ENCODE results near the gene PARN.

GRCh38 chr16:14386115-14386514 lies 243.9 kb downstream of the PARN start:
- TF ChIP-seq, protein P1, sequence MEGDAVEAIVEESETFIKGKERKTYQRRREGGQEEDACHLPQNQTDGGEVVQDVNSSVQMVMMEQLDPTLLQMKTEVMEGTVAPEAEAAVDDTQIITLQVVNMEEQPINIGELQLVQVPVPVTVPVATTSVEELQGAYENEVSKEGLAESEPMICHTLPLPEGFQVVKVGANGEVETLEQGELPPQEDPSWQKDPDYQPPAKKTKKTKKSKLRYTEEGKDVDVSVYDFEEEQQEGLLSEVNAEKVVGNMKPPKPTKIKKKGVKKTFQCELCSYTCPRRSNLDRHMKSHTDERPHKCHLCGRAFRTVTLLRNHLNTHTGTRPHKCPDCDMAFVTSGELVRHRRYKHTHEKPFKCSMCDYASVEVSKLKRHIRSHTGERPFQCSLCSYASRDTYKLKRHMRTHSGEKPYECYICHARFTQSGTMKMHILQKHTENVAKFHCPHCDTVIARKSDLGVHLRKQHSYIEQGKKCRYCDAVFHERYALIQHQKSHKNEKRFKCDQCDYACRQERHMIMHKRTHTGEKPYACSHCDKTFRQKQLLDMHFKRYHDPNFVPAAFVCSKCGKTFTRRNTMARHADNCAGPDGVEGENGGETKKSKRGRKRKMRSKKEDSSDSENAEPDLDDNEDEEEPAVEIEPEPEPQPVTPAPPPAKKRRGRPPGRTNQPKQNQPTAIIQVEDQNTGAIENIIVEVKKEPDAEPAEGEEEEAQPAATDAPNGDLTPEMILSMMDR (IDR thresholded peaks at IDR 0.05; ENCODE audit: low read length) = no peak
- no peak for TF ChIP-seq EZH2 (optimal IDR thresholded peaks at IDR 0.05; ENCODE audit: low read depth, low read length)

All from MM.1S (cell line).